GM12872 (cell line): Measurements from ENCODE around the gene PPFIBP1.

Experiments
- CTCF ChIP-seq: IDR thresholded peaks from 3 replicates; pipeline ENCODE4 v1.5.1; 2011; ENCODE audit warnings: low read depth, mild to moderate bottlenecking, low read length, moderate library complexity; ENCODE audit not compliant: insufficient read depth

The PPFIBP1 gene

GRCh38 chr12:27614386-27614785, 90.4 kb downstream of the PPFIBP1 start:
- TF ChIP-seq CTCF = no peak

- TF ChIP-seq CTCF = no peak
Measured at GRCh38 chr12:27614866-27615265, 90.9 kb downstream of the PPFIBP1 start.

- no peak for TF ChIP-seq CTCF
Measured at GRCh38 chr12:27615331-27615891, 91.4 kb downstream of the PPFIBP1 start.

GRCh38 chr12:27616356-27617142, 92.5 kb downstream of the PPFIBP1 start:
- no peak for TF ChIP-seq CTCF

- no peak for TF ChIP-seq CTCF
Measured at GRCh38 chr12:27618836-27619235, 94.8 kb downstream of the PPFIBP1 start.

- TF ChIP-seq CTCF = no peak
Measured at GRCh38 chr12:27619308-27619707, 95.3 kb downstream of the PPFIBP1 start.

- no peak for TF ChIP-seq CTCF
Measured at GRCh38 chr12:27620121-27620520, 96.1 kb downstream of the PPFIBP1 start.
